Endometrium (tissue), 2 donors: ENCODE results near the gene AK6.
"Not testable (repeated sequence)": the region's sequence is repeated elsewhere in the genome, so short reads cannot be mapped to it uniquely, and the experiment has no call there.

Source experiments
- FAIRE-seq: peaks from 2 replicates; lab custom pipeline; 2012; peaks lifted over from hg19 to GRCh38; lab: Jason Lieb, UNC
- donor health status: control.
- donor health status: control.

The AK6 gene

DNA sequence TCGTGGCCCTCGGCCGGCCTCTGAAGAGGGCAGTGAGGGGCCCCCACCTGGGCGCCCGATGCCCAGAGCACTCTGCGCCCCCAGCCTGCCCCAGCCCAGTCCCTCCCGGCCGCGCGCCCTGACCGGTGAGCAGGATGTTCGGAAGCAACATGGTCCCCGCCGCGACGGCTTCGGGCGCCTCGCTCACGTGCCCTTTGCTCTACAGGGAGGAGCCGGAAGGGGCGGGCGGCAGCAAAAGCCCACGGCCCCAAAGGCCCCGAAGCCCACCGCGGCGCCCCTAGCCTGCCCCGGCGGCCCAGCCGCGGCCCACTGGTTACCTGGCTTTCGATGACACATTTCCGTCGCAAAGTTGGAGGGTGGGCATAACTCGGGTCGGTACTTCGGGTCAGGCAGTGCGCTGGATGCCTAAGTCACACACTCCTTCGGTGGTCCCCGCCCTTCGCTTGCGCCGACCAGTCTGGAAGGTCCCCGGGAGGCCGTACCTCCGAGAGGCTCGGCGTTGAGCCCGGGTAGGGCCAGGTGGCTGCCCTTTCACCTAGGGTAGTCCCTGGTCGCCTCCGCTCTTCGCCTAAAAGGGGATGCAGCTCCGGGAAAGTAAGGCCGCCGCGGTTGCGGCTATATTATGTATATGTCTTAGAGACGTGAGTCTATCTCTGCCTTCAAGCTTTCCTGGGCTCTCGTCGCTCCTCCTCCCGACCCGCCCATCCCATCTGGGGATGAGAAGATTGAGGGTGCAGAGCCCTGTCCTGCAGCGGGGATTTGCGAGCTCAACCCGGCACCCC is at the start of gene AK6, which contains the start of the genes RAD17 and TAF9:
Gene AK6, minus strand, starts transcription at position 181 of the 782 bp plus-strand sequence. Its CDS starts 30 bp downstream, at position 151.
Gene RAD17, plus strand, starts transcription at position 479 of the 782 bp plus-strand sequence. CDS start 2,391 bp downstream, outside the sequence.
Gene TAF9, minus strand, starts transcription at position 181 of the 782 bp plus-strand sequence. CDS start 3,783 bp downstream, outside the sequence.
- FAIRE-seq: no peak

DNA sequence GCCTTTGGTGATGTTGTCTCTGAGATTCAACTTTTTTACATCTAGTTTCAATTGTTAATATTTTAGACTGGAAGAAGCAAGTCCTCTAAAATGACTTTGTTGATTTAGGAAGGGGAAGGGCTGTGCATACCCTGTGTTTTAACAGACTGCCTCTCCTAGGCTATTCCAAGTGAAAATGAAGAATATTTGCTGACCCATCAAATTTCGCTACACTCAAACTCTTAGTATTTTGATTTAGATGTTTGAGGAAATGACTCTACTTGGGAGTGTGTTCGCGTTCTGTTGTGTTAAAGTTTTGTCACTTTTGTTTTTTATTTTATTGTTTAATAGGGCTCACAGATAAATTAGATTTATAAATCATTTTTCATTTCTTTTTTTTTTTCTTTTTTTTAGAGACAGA is 49.2 kb upstream of the AK6 start:
- no peak for FAIRE-seq

- no peak for FAIRE-seq
Measured at GRCh38 chr5:69416699-69417098, 47.4 kb upstream of the AK6 start.

- FAIRE-seq: no peak
Measured at GRCh38 chr5:69416180-69416579, 46.9 kb upstream of the AK6 start.

- FAIRE-seq: no peak
Measured at GRCh38 chr5:69415584-69415958, 46.3 kb upstream of the AK6 start.

- no peak for FAIRE-seq
Measured at GRCh38 chr5:69414885-69415583, 45.7 kb upstream of the AK6 start, which contains the start of gene MARVELD2. TSS of gene MARVELD2 (plus strand) at chr5:69415116. CDS start at chr5:69419386, 4,270 bp downstream.

DNA sequence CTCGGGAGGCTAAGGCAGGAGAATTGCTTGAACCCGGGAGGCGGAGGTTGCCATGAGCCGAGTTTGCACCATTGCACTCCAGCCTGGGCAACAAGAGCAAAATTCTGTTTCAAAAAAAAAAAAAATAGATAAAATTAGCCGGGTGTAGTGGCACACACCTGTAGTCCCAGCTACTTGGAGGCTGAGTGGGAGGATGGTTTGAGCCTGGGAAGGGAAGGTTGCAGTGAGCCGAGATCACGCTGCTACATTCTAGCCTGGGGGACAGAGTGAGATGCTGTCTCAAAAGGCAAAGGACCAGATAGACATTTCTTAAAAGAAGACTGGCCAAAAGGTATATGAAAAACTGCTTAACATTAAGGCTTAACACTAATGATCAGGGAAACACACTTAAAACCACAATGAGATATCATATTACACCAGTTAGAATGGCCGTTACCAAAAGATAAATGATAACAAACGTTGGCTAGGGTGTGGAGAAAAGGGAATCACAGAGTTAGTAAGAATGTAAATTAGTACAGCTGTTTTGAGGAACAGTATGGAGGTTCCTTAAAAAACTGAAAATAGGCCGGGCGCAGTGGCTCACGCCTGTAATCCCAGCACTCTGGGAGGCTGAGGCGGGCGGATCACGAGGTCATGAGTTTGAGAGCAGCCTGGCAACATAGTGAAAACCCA is 35.5 kb upstream of the AK6 start:
- FAIRE-seq: no peak

GRCh38 chr5:69378376-69378775 is 9.1 kb upstream of the AK6 start:
- no peak for FAIRE-seq

DNA sequence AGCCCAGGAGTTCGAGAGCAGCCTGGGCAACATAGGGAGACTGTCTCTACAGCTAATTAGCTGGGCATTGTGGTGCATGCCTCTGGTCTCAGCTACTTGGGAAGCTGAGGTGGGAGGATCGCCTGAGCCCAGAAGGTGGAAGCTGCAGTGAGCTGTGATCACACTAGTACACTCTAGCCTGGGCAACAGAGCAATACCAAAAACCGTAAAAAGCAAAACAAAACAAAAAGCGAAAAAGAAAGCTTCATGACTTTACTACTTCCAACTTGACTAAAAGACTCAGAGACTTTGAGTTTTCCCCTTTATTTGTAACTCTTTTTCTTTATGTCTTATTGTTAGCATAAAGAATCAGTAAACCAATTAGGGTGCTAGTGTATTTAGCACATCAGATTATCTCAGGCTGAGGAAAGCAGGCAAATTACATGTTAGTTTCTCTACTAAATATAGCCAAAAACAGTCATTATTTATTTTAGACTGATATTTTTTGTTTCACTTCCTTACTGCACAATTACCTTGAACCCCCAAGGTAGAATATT is 5.7 kb upstream of the AK6 start:
- no peak for FAIRE-seq

- no peak for FAIRE-seq
Measured at GRCh38 chr5:69372394-69372793, 3.1 kb upstream of the AK6 start.

GRCh38 chr5:69370335-69370734 is 1.0 kb upstream of the AK6 start:
- not testable (repeated sequence) for FAIRE-seq

DNA sequence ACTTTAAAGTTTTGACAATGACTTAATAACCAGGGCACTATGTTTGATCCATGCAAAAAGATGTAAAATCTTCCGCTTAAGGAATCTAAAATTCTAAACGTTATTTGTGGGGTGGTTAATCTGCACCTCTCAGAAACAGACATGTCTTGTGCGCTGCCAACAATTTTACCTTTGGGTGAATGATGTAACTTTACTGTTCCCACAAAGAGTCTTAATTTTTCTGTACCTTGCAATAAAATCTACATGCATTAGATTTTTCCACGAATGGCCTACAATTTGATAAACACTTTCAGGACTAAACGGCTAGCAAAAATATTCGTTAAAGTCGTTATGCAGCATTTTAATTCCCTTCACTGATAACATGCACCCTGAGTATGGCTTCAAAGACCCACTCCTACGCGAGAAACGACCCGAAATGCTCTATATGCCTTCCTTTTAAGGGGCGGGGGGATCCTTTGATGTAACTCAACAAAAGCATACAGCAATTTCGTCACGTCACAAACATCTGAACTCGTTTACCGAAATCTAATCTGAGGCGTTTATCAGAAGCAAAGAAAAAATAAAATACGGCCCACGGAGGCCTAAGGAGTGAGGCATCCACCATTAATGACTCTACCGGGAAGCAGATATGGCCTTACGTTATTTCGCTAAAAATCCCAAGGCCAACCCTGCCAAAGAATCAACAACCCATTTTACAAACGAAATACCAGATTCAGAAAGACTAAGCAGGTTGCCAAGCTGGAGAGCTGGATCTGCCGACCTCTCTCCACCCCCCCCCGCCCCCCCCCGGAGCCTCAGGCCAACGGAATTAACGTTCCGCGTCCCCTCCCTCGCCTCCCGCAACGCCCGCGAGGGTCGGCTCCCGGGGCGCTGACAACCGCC is 621 bp downstream of the AK6 start:
- FAIRE-seq: no peak

- no peak for FAIRE-seq
Measured at GRCh38 chr5:69367697-69368279, 1.5 kb downstream of the AK6 start.

- no peak for FAIRE-seq
Measured at GRCh38 chr5:69364850-69365249, 4.5 kb downstream of the AK6 start.

DNA sequence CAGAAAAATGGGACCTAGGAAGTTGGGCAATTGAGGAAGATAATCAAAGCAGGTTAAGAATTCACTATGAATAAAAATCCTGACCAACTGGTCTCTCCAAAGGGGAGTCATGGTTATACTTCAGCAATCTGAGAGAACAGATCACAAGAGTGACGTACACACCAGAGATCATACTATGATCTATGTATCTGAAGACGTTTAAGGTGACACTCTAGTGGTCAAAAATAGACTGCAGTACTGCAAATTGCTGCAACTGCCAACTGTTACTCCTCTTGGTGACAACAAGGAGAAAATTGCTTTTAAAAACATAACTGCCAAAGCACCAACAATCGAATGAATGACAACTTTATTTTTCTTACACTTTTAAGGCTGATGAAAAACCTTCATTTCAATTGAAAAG is 4.9 kb downstream of the AK6 start:
- no peak for FAIRE-seq

- FAIRE-seq: no peak
Measured at GRCh38 chr5:69360442-69360841, 8.9 kb downstream of the AK6 start.

GRCh38 chr5:69359699-69360098 is 9.6 kb downstream of the AK6 start:
- no peak for FAIRE-seq

GRCh38 chr5:69350664-69351063 is 18.7 kb downstream of the AK6 start:
- FAIRE-seq: no peak

DNA sequence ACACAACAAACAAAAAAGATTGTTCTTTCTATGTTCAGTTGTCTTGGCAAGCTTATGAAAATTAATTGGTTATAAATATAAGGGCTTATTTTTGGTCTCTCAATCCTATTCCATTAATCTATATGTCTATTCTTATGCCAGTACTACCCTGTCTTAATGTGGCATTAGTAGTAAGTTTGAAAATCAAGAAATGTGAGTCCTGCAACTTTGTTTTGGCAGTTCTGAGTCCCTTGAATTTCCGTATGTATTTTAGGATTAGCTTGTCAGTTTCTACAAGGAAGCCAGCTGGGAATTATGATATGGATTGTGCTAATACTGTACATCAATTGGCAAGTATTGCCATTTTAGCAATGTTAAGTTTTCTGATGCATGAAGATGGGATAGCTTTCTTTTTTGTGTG is 26.2 kb downstream of the AK6 start:
- no peak for FAIRE-seq

DNA sequence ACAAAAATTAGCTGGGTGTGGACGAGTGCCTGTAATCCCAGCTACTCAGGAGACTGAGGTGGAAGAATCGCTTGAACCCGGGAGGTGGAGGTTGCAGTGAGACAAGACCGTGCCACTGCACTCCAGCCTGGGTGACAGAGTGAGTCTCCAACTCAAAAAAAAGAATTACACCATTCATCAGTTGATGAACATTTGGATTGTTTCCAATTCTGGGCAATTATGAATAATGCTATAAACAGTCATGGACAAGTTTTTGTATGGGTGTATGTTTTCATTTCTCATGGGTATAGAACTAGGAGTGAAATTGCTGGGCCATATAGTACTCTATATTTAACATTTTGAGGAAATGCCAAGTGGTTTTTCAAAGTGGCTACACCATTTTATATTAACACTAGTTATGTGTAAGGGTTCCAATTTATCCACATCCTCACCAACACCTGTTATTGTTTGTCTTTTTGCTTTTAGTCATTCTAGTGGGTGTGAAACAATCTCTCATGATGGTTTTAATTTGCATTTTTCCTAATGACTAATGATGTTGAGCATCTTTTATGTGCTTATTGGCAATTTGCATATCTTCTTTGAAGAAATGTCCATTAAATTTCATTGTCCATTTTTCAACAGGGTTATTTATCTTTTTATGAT is 27.7 kb downstream of the AK6 start:
- FAIRE-seq: no peak
